Measurements from ENCODE around the gene PARP16. TPM values are rescaled to one million over a fixed set of nuclear protein-coding genes. Genes with fewer than 3 reads are reported as not detected.

PARP16 gene
- total and polyA plus RNA-seq, 2 experiments from 2014 or later: 9.3 to 19.7 TPM

- Histone ChIP-seq H3K9me2 (replicated peaks; ENCODE audit: insufficient read depth) (no peaks in the 10 kb centered on the region), H2AFZ (no peak overlapping the region), H3K27me3 (no peaks in the 10 kb centered on the region), H3K79me2 (no peaks in the 10 kb centered on the region), H3K4me1 (ENCODE audit: insufficient read depth) (peaks cover 9% of the 10 kb centered on the region), H3K4me3 (no peak overlapping the region), H3K27ac (no peak overlapping the region), H3K9me3 (ENCODE audit: low read depth) (no peaks in the 10 kb centered on the region), H3K4me2 (no peak overlapping the region), H4K20me1 (ENCODE audit: insufficient read depth, poor library complexity, severe bottlenecking) (no peaks in the 10 kb centered on the region), H3K36me3 (replicated peaks; ENCODE audit: insufficient read depth, low read depth) (no peaks in the 10 kb centered on the region)
- DNase-seq (ENCODE audit: low spot score): no peak
- TF ChIP-seq CTCF (IDR thresholded peaks at IDR 0.05; ENCODE audit: poor library complexity): no peak
- TF ChIP-seq EZH2phosphoT487 (IDR thresholded peaks at IDR 0.05; ENCODE audit: low read depth, severe bottlenecking, unreplicated experiment): no peak
- no peak for TF ChIP-seq EZH2 (IDR thresholded peaks at IDR 0.05; ENCODE audit: borderline replicate concordance)
- WGBS (ENCODE audit: low lambda C conversion rate, missing lambda C conversion rate): 79% methylated on average over 2 of the region's 2 CpGs
These were observed 40.1 kb upstream of the PARP16 start for GRCh38 chr15:65326818-65327217.

- Histone ChIP-seq H3K4me1 (ENCODE audit: insufficient read depth) (peaks cover 9% of the 10 kb centered on the region), H3K36me3 (replicated peaks; ENCODE audit: insufficient read depth, low read depth) (no peaks in the 10 kb centered on the region), H3K4me2 (peak overlapping the region; percentile 45), H3K9me2 (replicated peaks; ENCODE audit: insufficient read depth) (no peaks in the 10 kb centered on the region), H3K79me2 (no peaks in the 10 kb centered on the region), H4K20me1 (ENCODE audit: insufficient read depth, poor library complexity, severe bottlenecking) (no peaks in the 10 kb centered on the region), H3K27ac (no peak overlapping the region), H3K9me3 (ENCODE audit: low read depth) (no peaks in the 10 kb centered on the region), H3K27me3 (no peaks in the 10 kb centered on the region), H2AFZ (no peak overlapping the region), H3K4me3 (no peak overlapping the region)
- peak; percentile 51 for DNase-seq (ENCODE audit: low spot score)
- TF ChIP-seq EZH2 (IDR thresholded peaks at IDR 0.05; ENCODE audit: borderline replicate concordance) (no peak), CTCF (IDR thresholded peaks at IDR 0.05; ENCODE audit: poor library complexity) (no peak), EZH2phosphoT487 (IDR thresholded peaks at IDR 0.05; ENCODE audit: low read depth, severe bottlenecking, unreplicated experiment) (no peak)
- WGBS (ENCODE audit: low lambda C conversion rate, missing lambda C conversion rate): 32% methylated on average over 12 of the region's 12 CpGs
These were observed 39.4 kb upstream of the PARP16 start for GRCh38 chr15:65326117-65326526.

DNA sequence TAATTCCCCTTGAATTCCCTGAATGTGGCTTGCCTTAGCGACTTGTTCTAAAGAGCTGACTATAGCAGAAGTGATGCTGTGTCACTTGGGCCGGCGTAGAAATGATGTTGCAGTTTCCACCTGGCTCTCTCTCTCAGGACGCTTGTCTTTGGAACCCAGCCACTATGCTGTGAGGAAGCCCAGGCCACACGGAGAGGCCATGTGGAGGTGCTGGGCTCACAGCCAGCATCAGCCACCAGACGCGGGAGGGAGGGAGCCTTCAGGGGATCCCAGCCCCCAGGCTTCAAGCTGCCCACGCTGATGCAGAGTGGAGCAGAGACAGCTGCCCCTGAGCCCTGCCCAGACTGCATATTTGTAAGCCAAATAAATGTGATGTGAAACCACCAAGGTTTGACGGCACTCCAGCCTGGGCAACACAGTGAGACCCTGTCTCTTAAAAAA is 36.4 kb upstream of the PARP16 start:
- Histone ChIP-seq H3K36me3 (replicated peaks; ENCODE audit: insufficient read depth, low read depth) (no peaks in the 10 kb centered on the region), H3K27me3 (no peaks in the 10 kb centered on the region), H2AFZ (no peak overlapping the region), H3K4me1 (ENCODE audit: insufficient read depth) (peaks cover 9% of the 10 kb centered on the region), H3K4me3 (no peak overlapping the region), H3K4me2 (no peak overlapping the region), H3K79me2 (no peaks in the 10 kb centered on the region), H3K9me3 (ENCODE audit: low read depth) (no peaks in the 10 kb centered on the region), H3K27ac (no peak overlapping the region), H3K9me2 (replicated peaks; ENCODE audit: insufficient read depth) (no peaks in the 10 kb centered on the region), H4K20me1 (ENCODE audit: insufficient read depth, poor library complexity, severe bottlenecking) (no peaks in the 10 kb centered on the region)
- 44% methylated on average over 9 of the region's 9 CpGs for WGBS (ENCODE audit: low lambda C conversion rate, missing lambda C conversion rate)
- TF ChIP-seq EZH2phosphoT487 (IDR thresholded peaks at IDR 0.05; ENCODE audit: low read depth, severe bottlenecking, unreplicated experiment): no peak
- no peak for TF ChIP-seq CTCF (IDR thresholded peaks at IDR 0.05; ENCODE audit: poor library complexity)
- TF ChIP-seq EZH2 (IDR thresholded peaks at IDR 0.05; ENCODE audit: borderline replicate concordance): no peak
- DNase-seq (ENCODE audit: low spot score): peak; percentile 76
